Adrenal gland (tissue), 12 donors: ENCODE results near the gene TELO2. TPM values are rescaled to one million over a fixed set of nuclear protein-coding genes. Genes with fewer than 3 reads are reported as not detected.

Source experiments
- DNase-seq, 7 donors: peaks; one replicate each; pipeline ENCODE4 v3.0.0-alpha.2; 2019 to 2020
- H3K27ac ChIP-seq, 5 donors: fragments of 200-600 bp; sonication (generic) in 4 of 5; 1 replicate in 3 of 5; 2 replicates in 2 of 5; pipeline versions ENCODE4 v1.5.1 to v1.8.0; 2016 to 2020; ENCODE audit warnings: mild to moderate bottlenecking in 1 of 5
- H3K27me3 ChIP-seq: fragments of 200-600 bp; 2 replicates; pipeline ENCODE4 v1.8.0; 2021
- H3K36me3 ChIP-seq, 2 donors: fragments of 200-600 bp; replicated peaks in 1 of 2; 1 replicate in 1 of 2; 2 replicates in 1 of 2; pipeline versions ENCODE4 v1.5.1 to v1.8.0; 2018 to 2022
- H3K4me1 ChIP-seq, 2 donors: fragments of 200-600 bp; replicated peaks in 1 of 2; 1 replicate in 1 of 2; 2 replicates in 1 of 2; pipeline versions ENCODE4 v1.5.1 to v1.8.0; 2018 to 2021
- H3K4me3 ChIP-seq, 4 donors: fragments of 200-600 bp; sonication (generic) in 3 of 4; one replicate each; pipeline ENCODE4 v1.5.1; 2016 to 2018
- H3K9me3 ChIP-seq, 3 donors: fragments of 200-600 bp; sonication (generic) in 1 of 3; replicated peaks in 1 of 3; 1 replicate in 2 of 3; 2 replicates in 1 of 3; pipeline versions ENCODE4 v1.5.1 to v1.8.0; 2016 to 2021
- CTCF ChIP-seq, 6 experiments: fragments of 450-650 bp in 4 of 6; fragments of 200-600 bp in 2 of 6; sonication (generic) in 1 of 6; IDR thresholded peaks; 1 replicate in 5 of 6; 2 replicates in 1 of 6; pipeline versions ENCODE4 v1.5.1 to v1.8.0; 2016 to 2021; ENCODE audit warnings: antibody characterized with exemption in 6 of 6, mild to moderate bottlenecking in 2 of 6, moderate library complexity in 1 of 6
- POLR2A ChIP-seq, 2 donors: fragments of 450-650 bp; IDR thresholded peaks; one replicate each; pipeline ENCODE4 v1.6.1; 2017; ENCODE audit warnings: antibody characterized with exemption in 2 of 2, mild to moderate bottlenecking in 2 of 2, moderate library complexity in 1 of 2
- WGBS, 4 donors: extraction: QIAGEN DNeasy Blood & Tissue Kit in 2 of 4; methylation state at CpG; one replicate each; pipeline versions ENCODE4 v1.1.5 to v1.1.7; 2013 to 2017; 5-methylcytosine and 5-hydroxymethylcytosine counted together
- intact Hi-C, 2 donors: fragments of 100-400 bp; cut with DNase I; formaldehyde crosslinking; loops; one replicate each; pipeline versions ENCODE4 v1.14.1 to v1.15.0; 2022 to 2023
- polyA plus RNA-seq, 3 donors: library from polyadenylated mRNA; stranded (reverse); fragments of 200-250 nt in 2 of 3; fragments of 350-450 nt in 1 of 3; fragmentation: Illumina TruSeq in 1 of 3; extraction: RNeasy Lipid Tissue Mini Kit (QIAGEN cat#74804) in 1 of 3; gene quantifications; one replicate each; pipeline ENCODE4 v1.2.3, GENCODE V29; 2013 to 2014
- total RNA-seq, 9 donors: library from RNA; depleted of rRNA in 4 of 9; stranded (reverse); fragments of >200 nt in 4 of 9; fragments of 120-200 nt in 1 of 9; fragmentation: NEBNext Ultra II Directional in 1 of 9; extraction: Animal tissue kit (Norgen Biotek cat#: 25700) in 1 of 9; gene quantifications; one replicate each; pipeline versions ENCODE4 v1.1.0 to v1.2.4, GENCODE V29; 2013 to 2023
- donor health status: healthy with polysubstance abuse.
- donor health status: Bipolar disorder and iron deficiency.
- donor health status: DM: yes; HTN: yes; CAD: no.
- donor health status: DM: no; HTN: no; CAD: no.
- donor health status: DM: no; HTN: no; CAD: no.
- donor health status: DM: yes; HTN: yes; CAD: no.

The TELO2 gene
- total and polyA plus RNA-seq, 12 donors = 1.3 to 173 (median 23.7) TPM

- H3K27me3 ChIP-seq = no peaks in the 10 kb centered on the region
- WGBS, 4 donors = 89 to 96% (median 93%) methylated on average over 16 to 41 of the region's 41 CpGs
- H3K27ac ChIP-seq = no peak overlapping the region
- peaks cover 0 to under 1% of the 10 kb centered on the region in 2 donors for H3K4me1 ChIP-seq
- no peak for DNase-seq
- TF ChIP-seq POLR2A (IDR thresholded peaks at IDR 0.05) = no peak
- TF ChIP-seq CTCF (IDR thresholded peaks at IDR 0.05) = no peak
- no peak overlapping the region for H3K4me3 ChIP-seq
- H3K36me3 ChIP-seq = peaks cover 0 to 88% of the 10 kb centered on the region in 2 donors
- intact Hi-C loops = no loop called here
- no peaks in the 10 kb centered on the region for H3K9me3 ChIP-seq
Observed at GRCh38 chr16:1455190-1456171, 37.7 kb upstream of the TELO2 start.

- Histone ChIP-seq H3K4me3 (no peak overlapping the region), H3K27ac (no peak overlapping the region), H3K9me3 (no peaks in the 10 kb centered on the region), H3K36me3 (peaks cover 0 to 84% of the 10 kb centered on the region in 2 donors), H3K27me3 (no peaks in the 10 kb centered on the region), H3K4me1 (peaks cover 0 to 8% of the 10 kb centered on the region in 2 donors)
- 79 to 96% (median 90%) methylated on average over 14 to 16 of the region's 16 CpGs for WGBS, 4 donors
- no peak for DNase-seq
- TF ChIP-seq CTCF (IDR thresholded peaks at IDR 0.05) (no peak), POLR2A (IDR thresholded peaks at IDR 0.05) (no peak)
- intact Hi-C loops = no loop called here
Observed at GRCh38 chr16:1456951-1457350, 36.2 kb upstream of the TELO2 start.

GRCh38 chr16:1457489-1458245, 35.5 kb upstream of the TELO2 start:
- Histone ChIP-seq H3K4me3 (no peak overlapping the region), H3K27me3 (no peaks in the 10 kb centered on the region), H3K27ac (no peak overlapping the region), H3K36me3 (peaks cover 0 to 76% of the 10 kb centered on the region in 2 donors), H3K4me1 (peaks cover 0 to 8% of the 10 kb centered on the region in 2 donors), H3K9me3 (no peaks in the 10 kb centered on the region)
- 90 to 94% (median 91%) methylated on average over 20 to 42 of the region's 42 CpGs for WGBS, 4 donors
- DNase-seq = no peak
- intact Hi-C loops = no loop called here
- TF ChIP-seq CTCF (IDR thresholded peaks at IDR 0.05) (no peak), POLR2A (IDR thresholded peaks at IDR 0.05) (no peak)

GRCh38 chr16:1458336-1458976, 34.7 kb upstream of the TELO2 start:
- Histone ChIP-seq H3K36me3 (peaks cover 0 to 68% of the 10 kb centered on the region in 2 donors), H3K9me3 (no peaks in the 10 kb centered on the region), H3K27ac (no peak overlapping the region), H3K4me3 (no peak overlapping the region), H3K4me1 (peaks cover 0 to 8% of the 10 kb centered on the region in 2 donors), H3K27me3 (no peaks in the 10 kb centered on the region)
- no peak for TF ChIP-seq CTCF (IDR thresholded peaks at IDR 0.05)
- TF ChIP-seq POLR2A (IDR thresholded peaks at IDR 0.05) = no peak
- intact Hi-C loops = no loop called here
- WGBS, 4 donors = 90 to 94% (median 93%) methylated on average over 23 to 26 of the region's 26 CpGs
- DNase-seq = no peak
